ENCODE results near the gene NTNG2.
A peak's percentile ranks its signal among the peaks of the same experiment; 100 is the strongest.
"Not testable (repeated sequence)": the region's sequence is repeated elsewhere in the genome, so short reads cannot be mapped to it uniquely, and the experiment has no call there.

Gene NTNG2

GRCh38 chr9:132161743-132162184 is at the start of gene NTNG2:
Gene NTNG2, plus strand, starts transcription at chr9:132162058. Its CDS starts 4,774 bp downstream, at chr9:132166832.
- no peak for DNase-seq (ENCODE audit: low read depth in 2 of 3, low spot score in 2 of 3)

GRCh38 chr9:132114102-132114707 is 47.7 kb upstream of the NTNG2 start:
- DNase-seq (ENCODE audit: low read depth in 2 of 3, low spot score in 2 of 3): peak in 1 of 3 experiments; percentile 22

- DNase-seq (ENCODE audit: low read depth in 2 of 3, low spot score in 2 of 3): no peak
These were observed 45.3 kb upstream of the NTNG2 start for GRCh38 chr9:132116583-132116982.

GRCh38 chr9:132117694-132118093 is 44.2 kb upstream of the NTNG2 start:
- DNase-seq (ENCODE audit: low read depth in 2 of 3, low spot score in 2 of 3): no peak

- DNase-seq (ENCODE audit: low read depth in 2 of 3, low spot score in 2 of 3): no peak
These were observed 40.8 kb upstream of the NTNG2 start for GRCh38 chr9:132121021-132121420.

GRCh38 chr9:132124800-132125199 is 37.1 kb upstream of the NTNG2 start:
- no peak for DNase-seq (ENCODE audit: low read depth in 2 of 3, low spot score in 2 of 3)

- no peak for DNase-seq (ENCODE audit: low read depth in 2 of 3, low spot score in 2 of 3)
These were observed 36.5 kb upstream of the NTNG2 start for GRCh38 chr9:132125361-132125760.

GRCh38 chr9:132125944-132126679 is 35.7 kb upstream of the NTNG2 start:
- no peak for DNase-seq (ENCODE audit: low read depth in 2 of 3, low spot score in 2 of 3)

GRCh38 chr9:132126680-132127236 is 35.1 kb upstream of the NTNG2 start:
- no peak for DNase-seq (ENCODE audit: low read depth in 2 of 3, low spot score in 2 of 3)

- no peak for DNase-seq (ENCODE audit: low read depth in 2 of 3, low spot score in 2 of 3)
These were observed 33.8 kb upstream of the NTNG2 start for GRCh38 chr9:132127888-132128534.

GRCh38 chr9:132129535-132129934 is 32.3 kb upstream of the NTNG2 start:
- DNase-seq (ENCODE audit: low read depth in 2 of 3, low spot score in 2 of 3): no peak

- not testable (repeated sequence) for DNase-seq (ENCODE audit: low read depth in 2 of 3, low spot score in 2 of 3)
These were observed 27.8 kb upstream of the NTNG2 start for GRCh38 chr9:132134085-132134484.

- DNase-seq (ENCODE audit: low read depth in 2 of 3, low spot score in 2 of 3): no peak
These were observed 26.4 kb upstream of the NTNG2 start for GRCh38 chr9:132135456-132135855.

- DNase-seq (ENCODE audit: low read depth in 2 of 3, low spot score in 2 of 3): no peak
These were observed 25.6 kb upstream of the NTNG2 start for GRCh38 chr9:132136151-132136780.

- DNase-seq (ENCODE audit: low read depth in 2 of 3, low spot score in 2 of 3): no peak
These were observed 20.4 kb upstream of the NTNG2 start for GRCh38 chr9:132141344-132141947.

- no peak for DNase-seq (ENCODE audit: low read depth in 2 of 3, low spot score in 2 of 3)
These were observed 19.8 kb upstream of the NTNG2 start for GRCh38 chr9:132141948-132142594.

GRCh38 chr9:132142924-132143323 is 18.9 kb upstream of the NTNG2 start:
- DNase-seq (ENCODE audit: low read depth in 2 of 3, low spot score in 2 of 3): no peak

- no peak for DNase-seq (ENCODE audit: low read depth in 2 of 3, low spot score in 2 of 3)
These were observed 18.5 kb upstream of the NTNG2 start for GRCh38 chr9:132143359-132143758.

- DNase-seq (ENCODE audit: low read depth in 2 of 3, low spot score in 2 of 3): no peak
These were observed 17.0 kb upstream of the NTNG2 start for GRCh38 chr9:132144708-132145365.

GRCh38 chr9:132146039-132146438 is 15.8 kb upstream of the NTNG2 start:
- no peak for DNase-seq (ENCODE audit: low read depth in 2 of 3, low spot score in 2 of 3)
